CD4-positive, alpha-beta T cell (primary cell): Measurements from ENCODE around the gene AGAP1. TPM values are rescaled to one million over a fixed set of nuclear protein-coding genes. Genes with fewer than 3 reads are reported as not detected.

Experiments
- ATAC-seq: fragments of 200-7000 bp; cut with Tn5 transposase; one replicate; pipeline ENCODE4 v1.10.0; 2022; ENCODE audit warnings: mild to moderate bottlenecking; ENCODE audit not compliant: poor library complexity
- CTCF ChIA-PET: fragments of 350-600 bp; sonication (Branson Sonifier 250); formaldehyde crosslinking; loops from one replicate; lab custom pipeline; 2021; ENCODE audit warnings: antibody characterized with exemption, inconsistent platforms; lab: Charles Lee
- POLR2A ChIA-PET: fragments of 350-600 bp; sonication (Branson Sonifier 250); formaldehyde crosslinking; loops from one replicate; lab custom pipeline; 2021; ENCODE audit warnings: antibody characterized with exemption, inconsistent platforms; lab: Charles Lee
- DNase-seq, 14 experiments: peaks; one replicate each; pipeline ENCODE4 v3.0.0-alpha.2; 2013 to 2020; ENCODE audit warnings: mixed read lengths in 2 of 14
- H3K27ac ChIP-seq, 2 donors: one replicate each; pipeline versions ENCODE4 v1.5.1 to v1.7.0; 2013; ENCODE audit warnings: low read length in 2 of 2, low read depth in 1 of 2, mild to moderate bottlenecking in 1 of 2
- H3K27me3 ChIP-seq, 2 experiments: 1 replicate in 1 of 2; 2 replicates in 1 of 2; pipeline versions ENCODE4 v1.6.1 to v1.7.0; 2013; ENCODE audit warnings: low read length in 2 of 2, control low read depth in 1 of 2, mild to moderate bottlenecking in 1 of 2, moderate library complexity in 1 of 2; ENCODE audit not compliant: insufficient read depth in 2 of 2, control insufficient read depth in 1 of 2
- H3K36me3 ChIP-seq: one replicate; pipeline ENCODE4 v1.6.1; 2013; ENCODE audit warnings: low read length, control low read depth; ENCODE audit not compliant: insufficient read depth
- H3K4me1 ChIP-seq: one replicate; pipeline ENCODE4 v1.6.1; 2013; ENCODE audit warnings: low read length, control low read depth; ENCODE audit not compliant: insufficient read depth
- H3K4me3 ChIP-seq: one replicate; pipeline ENCODE4 v1.5.1; 2013; ENCODE audit warnings: mild to moderate bottlenecking, low read length, moderate library complexity
- H3K9me3 ChIP-seq, 2 experiments: 1 replicate in 1 of 2; 2 replicates in 1 of 2; pipeline versions ENCODE4 v1.6.1 to v1.7.0; 2013; ENCODE audit warnings: low read length in 2 of 2, mild to moderate bottlenecking in 2 of 2, control low read depth in 1 of 2, moderate library complexity in 1 of 2; ENCODE audit not compliant: control insufficient read depth in 1 of 2, insufficient read depth in 1 of 2
- H3K27ac Mint-ChIP-seq: one replicate; pipeline ENCODE4 v1.8.0; 2020; ENCODE audit warnings: mixed read lengths
- H3K27me3 Mint-ChIP-seq: one replicate; pipeline ENCODE4 v1.8.0; 2021; ENCODE audit warnings: mixed read lengths
- H3K36me3 Mint-ChIP-seq: one replicate; pipeline ENCODE4 v1.8.0; 2021; ENCODE audit warnings: low read depth, mixed read lengths
- H3K4me1 Mint-ChIP-seq: one replicate; pipeline ENCODE4 v1.8.0; 2021; ENCODE audit warnings: low read depth, mixed read lengths
- H3K4me3 Mint-ChIP-seq: one replicate; pipeline ENCODE4 v1.8.0; 2020; ENCODE audit warnings: mild to moderate bottlenecking, mixed read lengths
- H3K9me3 Mint-ChIP-seq: one replicate; pipeline ENCODE4 v1.8.0; 2020; ENCODE audit warnings: mixed read lengths
- CTCF ChIP-seq: fragments of 200-600 bp; IDR thresholded peaks from one replicate; pipeline ENCODE4 v1.8.0; 2022; ENCODE audit warnings: antibody characterized with exemption, mild to moderate bottlenecking
- intact Hi-C, 2 experiments: fragments of 100-400 bp; cut with DNase I in 1 of 2; cut with micrococcal nuclease in 1 of 2; formaldehyde crosslinking; loops; one replicate each; pipeline versions ENCODE4 v1.15.1 to v1.9.0; 2023 to 2025; cut with DNase I, micrococcal nuclease
- total RNA-seq, 174 experiments: library from RNA in 2 of 174; stranded (reverse) in 2 of 174; gene quantifications; one replicate each; pipeline ENCODE4 v1.2.3 and lab custom pipeline; 2021 to 2026

The AGAP1 gene
- total RNA-seq, 2 experiments from 2014 or later: 2.6 to 3.1 TPM

- H3K27ac ChIP-seq: no peak overlapping the region
- no peaks in the 10 kb centered on the region for H3K4me1 Mint-ChIP-seq
- no peaks in the 10 kb centered on the region for H3K4me1 ChIP-seq
- no peaks in the 10 kb centered on the region for H3K36me3 ChIP-seq
- CTCF ChIA-PET: no interaction called here
- no peak for TF ChIP-seq CTCF
- H3K4me3 Mint-ChIP-seq: no peak overlapping the region
- intact Hi-C loops: no loop called here
- H3K27ac Mint-ChIP-seq: no peak overlapping the region
- no peaks in the 10 kb centered on the region for H3K36me3 Mint-ChIP-seq
- H3K4me3 ChIP-seq: no peak overlapping the region
- peaks cover 17% of the 10 kb centered on the region for H3K27me3 Mint-ChIP-seq
- DNase-seq: no peak
- no peaks in the 10 kb centered on the region for H3K9me3 Mint-ChIP-seq
- ATAC-seq: no peak
- POLR2A ChIA-PET: no interaction called here
- peaks cover 0 to 5% of the 10 kb centered on the region in 2 experiments for H3K9me3 ChIP-seq
- peaks cover 4 to 8% of the 10 kb centered on the region in 2 experiments for H3K27me3 ChIP-seq
Observed at GRCh38 chr2:235550946-235551345, 57.1 kb downstream of the AGAP1 start.

DNA sequence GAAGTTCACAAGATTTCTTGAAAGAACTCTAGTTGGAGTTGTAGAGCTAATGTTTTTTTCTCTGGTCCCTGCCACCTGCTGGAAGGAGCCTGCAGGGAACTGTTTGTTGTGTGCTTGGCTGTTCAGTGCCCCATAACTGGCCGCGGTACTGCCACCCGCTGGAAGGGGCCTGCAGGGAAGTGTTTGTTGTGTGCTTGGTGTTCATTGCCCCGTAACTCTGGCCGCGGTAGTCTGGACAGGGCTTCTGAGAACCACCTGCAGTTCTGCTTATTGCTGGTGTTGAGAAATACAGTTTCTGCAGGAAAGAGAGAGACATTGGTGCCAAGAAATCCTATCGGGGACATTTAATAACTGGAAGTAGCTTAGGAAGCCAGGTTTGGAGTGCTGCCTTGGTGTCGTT lies 58.1 kb downstream of the AGAP1 start:
- Histone ChIP-seq H3K27me3 (peaks cover 4 to 11% of the 10 kb centered on the region in 2 experiments), H3K36me3 (no peaks in the 10 kb centered on the region), H3K4me1 (no peaks in the 10 kb centered on the region), H3K9me3 (peaks cover 0 to 5% of the 10 kb centered on the region in 2 experiments), H3K4me3 (no peak overlapping the region), H3K27ac (no peak overlapping the region)
- Mint-ChIP-seq H3K36me3 (no peaks in the 10 kb centered on the region), H3K9me3 (no peaks in the 10 kb centered on the region), H3K4me3 (no peak overlapping the region), H3K4me1 (no peaks in the 10 kb centered on the region), H3K27ac (no peak overlapping the region), H3K27me3 (peaks cover 23% of the 10 kb centered on the region)
- no peak for ATAC-seq
- DNase-seq: no peak
- TF ChIP-seq CTCF: no peak
- CTCF ChIA-PET: no interaction called here
- intact Hi-C loops: no loop called here
- POLR2A ChIA-PET: no interaction called here

DNA sequence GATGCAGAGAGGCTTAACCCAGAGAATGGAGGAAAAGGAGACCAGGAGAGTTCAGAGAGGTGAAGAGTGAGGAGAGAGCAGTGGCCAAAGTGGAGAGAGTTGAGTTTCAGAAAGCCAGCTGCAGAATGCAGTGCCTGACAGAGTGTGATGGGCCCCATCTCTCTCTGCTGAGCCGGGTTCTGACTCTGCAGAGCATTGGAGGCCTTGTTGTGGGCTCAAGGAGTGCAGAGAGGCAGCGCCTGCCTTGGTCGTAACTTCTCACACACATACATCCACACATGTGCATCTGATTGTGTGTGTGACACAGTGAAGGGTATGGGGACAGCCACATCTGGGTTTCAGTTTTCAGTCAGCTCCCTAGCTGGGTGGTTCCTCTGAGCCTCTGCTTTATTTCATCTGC lies 58.8 kb downstream of the AGAP1 start:
- no peaks in the 10 kb centered on the region for H3K36me3 Mint-ChIP-seq
- Histone ChIP-seq H3K27ac (no peak overlapping the region), H3K4me3 (no peak overlapping the region), H3K9me3 (peaks cover 0 to 5% of the 10 kb centered on the region in 2 experiments), H3K36me3 (no peaks in the 10 kb centered on the region), H3K4me1 (no peaks in the 10 kb centered on the region), H3K27me3 (peaks cover 4 to 11% of the 10 kb centered on the region in 2 experiments)
- TF ChIP-seq CTCF: no peak
- H3K4me1 Mint-ChIP-seq: no peaks in the 10 kb centered on the region
- ChIA-PET POLR2A (no interaction called here), CTCF (no interaction called here)
- H3K27me3 Mint-ChIP-seq: peaks cover 23% of the 10 kb centered on the region
- intact Hi-C loops: no loop called here
- DNase-seq (no peak), ATAC-seq (no peak)
- no peaks in the 10 kb centered on the region for H3K9me3 Mint-ChIP-seq
- no peak overlapping the region for H3K27ac Mint-ChIP-seq
- H3K4me3 Mint-ChIP-seq: no peak overlapping the region
